ENCODE measurements around the gene COPS6. TPM values are rescaled to one million over a fixed set of nuclear protein-coding genes. Genes with fewer than 3 reads are reported as not detected.

COPS6 gene
- total RNA-seq, 4 donors from 2014 or later, result 43.7 to 56.4 (median 50.6) TPM

- peak overlapping the region in 3 of 4 donors; percentile 65 to 85 (median 73) for H3K4me3 ChIP-seq
- no peaks in the 10 kb centered on the region for H3K27me3 ChIP-seq
- H3K9me3 ChIP-seq, result no peaks in the 10 kb centered on the region
- no peak for TF ChIP-seq POLR2A (IDR thresholded peaks at IDR 0.05)
- TF ChIP-seq, protein P1, sequence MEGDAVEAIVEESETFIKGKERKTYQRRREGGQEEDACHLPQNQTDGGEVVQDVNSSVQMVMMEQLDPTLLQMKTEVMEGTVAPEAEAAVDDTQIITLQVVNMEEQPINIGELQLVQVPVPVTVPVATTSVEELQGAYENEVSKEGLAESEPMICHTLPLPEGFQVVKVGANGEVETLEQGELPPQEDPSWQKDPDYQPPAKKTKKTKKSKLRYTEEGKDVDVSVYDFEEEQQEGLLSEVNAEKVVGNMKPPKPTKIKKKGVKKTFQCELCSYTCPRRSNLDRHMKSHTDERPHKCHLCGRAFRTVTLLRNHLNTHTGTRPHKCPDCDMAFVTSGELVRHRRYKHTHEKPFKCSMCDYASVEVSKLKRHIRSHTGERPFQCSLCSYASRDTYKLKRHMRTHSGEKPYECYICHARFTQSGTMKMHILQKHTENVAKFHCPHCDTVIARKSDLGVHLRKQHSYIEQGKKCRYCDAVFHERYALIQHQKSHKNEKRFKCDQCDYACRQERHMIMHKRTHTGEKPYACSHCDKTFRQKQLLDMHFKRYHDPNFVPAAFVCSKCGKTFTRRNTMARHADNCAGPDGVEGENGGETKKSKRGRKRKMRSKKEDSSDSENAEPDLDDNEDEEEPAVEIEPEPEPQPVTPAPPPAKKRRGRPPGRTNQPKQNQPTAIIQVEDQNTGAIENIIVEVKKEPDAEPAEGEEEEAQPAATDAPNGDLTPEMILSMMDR (IDR thresholded peaks at IDR 0.05), result no peak
- no peak for TF ChIP-seq EP300 (IDR thresholded peaks at IDR 0.05)
- DNase-seq (ENCODE audit: low spot score in 2 of 2), result no peak
- H3K27ac ChIP-seq, result peak overlapping the region in 3 of 4 donors; percentile 83 to 91 (median 84)
- H3K4me1 ChIP-seq, result peaks cover 0 to 37% (median 20%) of the 10 kb centered on the region in 4 donors
- peaks cover 0 to 40% (median 0%) of the 10 kb centered on the region in 3 donors for H3K36me3 ChIP-seq
- 16 to 41% methylated on average over 1 of the region's 1 CpG for WGBS, 2 donors
Measured at GRCh38 chr7:100120733-100121036, 31.9 kb downstream of the COPS6 start.

- Histone ChIP-seq H3K36me3 (peaks cover 0 to 34% (median 0%) of the 10 kb centered on the region in 3 donors), H3K9me3 (no peaks in the 10 kb centered on the region), H3K4me1 (peaks cover 0 to 44% (median 26%) of the 10 kb centered on the region in 4 donors), H3K27ac (no peak overlapping the region), H3K27me3 (no peaks in the 10 kb centered on the region), H3K4me3 (no peak overlapping the region)
- DNase-seq (ENCODE audit: low spot score in 2 of 2), result no peak
- 44 to 63% methylated on average over 13 of the region's 13 CpGs for WGBS, 2 donors
- TF ChIP-seq, protein P1 (IDR thresholded peaks at IDR 0.05), result no peak
- no peak for TF ChIP-seq POLR2A (IDR thresholded peaks at IDR 0.05)
- TF ChIP-seq EP300 (IDR thresholded peaks at IDR 0.05), result no peak
Measured at GRCh38 chr7:100122067-100122466, 33.3 kb downstream of the COPS6 start.

DNA sequence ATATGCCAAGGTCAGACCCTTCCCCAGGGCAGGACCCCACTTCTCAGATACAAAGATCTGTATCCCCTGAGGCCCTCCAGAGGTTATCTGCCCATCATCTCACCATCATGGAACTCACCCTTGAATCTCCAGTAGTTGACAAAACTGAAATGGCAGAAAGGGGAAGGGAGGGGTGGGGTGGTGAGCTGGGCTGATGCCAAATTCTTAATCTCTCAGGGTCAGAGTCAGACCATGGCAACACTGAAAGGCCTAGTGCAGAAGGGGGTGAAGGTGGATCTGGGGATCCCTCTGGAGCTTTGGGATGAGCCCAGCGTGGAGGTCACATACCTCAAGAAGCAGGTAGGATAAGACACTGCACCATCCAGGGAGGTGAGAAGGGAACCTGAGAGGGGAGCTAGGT is 33.8 kb downstream of the COPS6 start:
- 67 to 95% methylated on average over 1 of the region's 1 CpG for WGBS, 2 donors
- Histone ChIP-seq H3K36me3 (peaks cover 0 to 34% (median 0%) of the 10 kb centered on the region in 3 donors), H3K27ac (no peak overlapping the region), H3K4me1 (peaks cover 0 to 46% (median 27%) of the 10 kb centered on the region in 4 donors), H3K9me3 (no peaks in the 10 kb centered on the region), H3K27me3 (no peaks in the 10 kb centered on the region), H3K4me3 (no peak overlapping the region)
- no peak for DNase-seq (ENCODE audit: low spot score in 2 of 2)
- TF ChIP-seq POLR2A (IDR thresholded peaks at IDR 0.05) (no peak), EP300 (IDR thresholded peaks at IDR 0.05) (no peak)
- TF ChIP-seq, protein P1 (IDR thresholded peaks at IDR 0.05), result no peak

- 71 to 77% methylated on average over 4 of the region's 4 CpGs for WGBS, 2 donors
- Histone ChIP-seq H3K27me3 (no peaks in the 10 kb centered on the region), H3K9me3 (no peaks in the 10 kb centered on the region), H3K36me3 (peaks cover 0 to 34% (median 0%) of the 10 kb centered on the region in 3 donors), H3K4me1 (peaks cover 0 to 44% (median 24%) of the 10 kb centered on the region in 4 donors), H3K4me3 (no peak overlapping the region), H3K27ac (peak overlapping the region in 1 of 4 donors; percentile 25)
- TF ChIP-seq EP300 (IDR thresholded peaks at IDR 0.05) (no peak), POLR2A (IDR thresholded peaks at IDR 0.05) (no peak)
- TF ChIP-seq, protein P1 (IDR thresholded peaks at IDR 0.05), result no peak
- no peak for DNase-seq (ENCODE audit: low spot score in 2 of 2)
Measured at GRCh38 chr7:100124301-100125230, 35.8 kb downstream of the COPS6 start.
